H1 (cell line): Measurements from ENCODE around the gene CCDC141. TPM values are rescaled to one million over a fixed set of nuclear protein-coding genes. Genes with fewer than 3 reads are reported as not detected.

ENCODE experiments used
- CTCF ChIA-PET: fragments of 300-600 bp; sonication (Branson Sonifier 250); formaldehyde crosslinking; loops from one replicate; lab custom pipeline; 2021; ENCODE audit not compliant: partially characterized antibody; lab: Charles Lee
- POLR2A ChIA-PET: fragments of 300-600 bp; sonication (Branson Sonifier 250); formaldehyde crosslinking; loops from one replicate; lab custom pipeline; 2021; ENCODE audit warnings: inconsistent platforms; ENCODE audit not compliant: partially characterized antibody; lab: Charles Lee
- DNase-seq, 2 experiments: peaks; one replicate each; pipeline versions ENCODE4 v3.0.0 to v3.0.0-alpha.2; 2010 to 2022; ENCODE audit warnings: low spot score in 2 of 2, low read depth in 1 of 2, mixed read lengths in 1 of 2
- FAIRE-seq: peaks from 2 replicates; lab custom pipeline; 2011; peaks lifted over from hg19 to GRCh38; lab: Jason Lieb, UNC
- H2AFZ ChIP-seq: 2 replicates; pipeline ENCODE4 v1.8.1; 2012; ENCODE audit warnings: low read length, inconsistent platforms
- H2AK5ac ChIP-seq: 2 replicates; pipeline ENCODE4 v1.6.1; 2013; ENCODE audit warnings: low read depth, low read length
- H2BK120ac ChIP-seq: replicated peaks from 2 replicates; pipeline ENCODE3; 2013; ENCODE audit warnings: low read depth, low read length, inconsistent platforms
- H2BK12ac ChIP-seq: 2 replicates; pipeline ENCODE4 v1.6.1; 2013; ENCODE audit warnings: low read depth, low read length
- H2BK15ac ChIP-seq: 2 replicates; pipeline ENCODE4 v1.6.1; 2013; ENCODE audit warnings: low read length
- H2BK20ac ChIP-seq: 2 replicates; pipeline ENCODE4 v1.6.1; 2013; ENCODE audit warnings: low read length
- H2BK5ac ChIP-seq: 2 replicates; pipeline ENCODE4 v1.6.1; 2013; ENCODE audit warnings: low read depth, low read length
- H3K14ac ChIP-seq: 2 replicates; pipeline ENCODE4 v1.6.1; 2013; ENCODE audit warnings: inconsistent platforms; ENCODE audit not compliant: insufficient read length
- H3K18ac ChIP-seq: 2 replicates; pipeline ENCODE4 v1.6.1; 2013; ENCODE audit warnings: low read length; ENCODE audit errors: extremely low read depth
- H3K23ac ChIP-seq: 2 replicates; pipeline ENCODE4 v1.6.1; 2013; ENCODE audit warnings: inconsistent platforms; ENCODE audit not compliant: insufficient read length
- H3K23me2 ChIP-seq: 2 replicates; pipeline ENCODE4 v1.6.1; 2013; ENCODE audit warnings: low read depth, low read length
- H3K27ac ChIP-seq: 2 replicates; pipeline ENCODE4 v1.6.1; 2011; ENCODE audit warnings: low read depth, low read length, inconsistent platforms
- H3K27me3 ChIP-seq, 4 experiments: replicated peaks in 1 of 4; 1 replicate in 1 of 4; 2 replicates in 3 of 4; pipeline versions ENCODE4 v1.6.1 to v1.8.1; 2011 to 2013; ENCODE audit warnings: low read length in 3 of 4, mild to moderate bottlenecking in 3 of 4, inconsistent platforms in 2 of 4, mixed read lengths in 2 of 4, moderate library complexity in 1 of 4; ENCODE audit not compliant: control insufficient read depth in 3 of 4, insufficient read depth in 3 of 4; ENCODE audit errors: extremely low read depth in 1 of 4
- H3K36me3 ChIP-seq, 4 experiments: 2 replicates each; pipeline versions ENCODE4 v1.6.1 to v1.8.1; 2011 to 2013; ENCODE audit warnings: mild to moderate bottlenecking in 4 of 4, low read length in 3 of 4, moderate library complexity in 2 of 4, control low read depth in 1 of 4, inconsistent platforms in 1 of 4; ENCODE audit not compliant: insufficient read depth in 4 of 4, control insufficient read depth in 2 of 4
- H3K4ac ChIP-seq: replicated peaks from 2 replicates; pipeline ENCODE3; 2013; ENCODE audit warnings: low read length, low read depth, mixed read lengths, inconsistent platforms; ENCODE audit not compliant: insufficient read length
- H3K4me1 ChIP-seq, 4 experiments: replicated peaks in 1 of 4; 1 replicate in 1 of 4; 2 replicates in 3 of 4; pipeline versions ENCODE4 v1.6.1 to v1.8.1; 2011 to 2013; ENCODE audit warnings: low read length in 3 of 4, inconsistent platforms in 2 of 4, mixed read lengths in 1 of 4; ENCODE audit not compliant: insufficient read depth in 4 of 4, control insufficient read depth in 3 of 4
- H3K4me2 ChIP-seq, 2 experiments: 2 replicates each; pipeline versions ENCODE4 v1.6.1 to v1.8.1; 2011 to 2013; ENCODE audit warnings: low read depth in 2 of 2, low read length in 2 of 2, control low read depth in 1 of 2, inconsistent platforms in 1 of 2, mild to moderate bottlenecking in 1 of 2; ENCODE audit not compliant: insufficient read depth in 1 of 2
- H3K4me3 ChIP-seq, 4 experiments: fragments of 200-600, 300-600 bp in 1 of 4; sonication (generic), shearing (Covaris generic), sonication (Bioruptor Twin) in 1 of 4; 2 replicates each; pipeline versions ENCODE4 v1.5.1 to v1.8.1; 2011 to 2016; ENCODE audit warnings: low read length in 4 of 4, low read depth in 3 of 4, control low read depth in 2 of 4, inconsistent platforms in 2 of 4, mild to moderate bottlenecking in 2 of 4, mixed read lengths in 1 of 4, moderate library complexity in 1 of 4; ENCODE audit not compliant: insufficient read depth in 2 of 4; ENCODE audit errors: extremely low read depth in 1 of 4
- H3K56ac ChIP-seq: replicated peaks from 2 replicates; pipeline ENCODE3; 2013; ENCODE audit warnings: low read depth, mild to moderate bottlenecking, mixed read lengths, low read length, inconsistent platforms; ENCODE audit not compliant: insufficient read length
- H3K79me1 ChIP-seq: 2 replicates; pipeline ENCODE4 v1.6.1; 2013; ENCODE audit warnings: low read depth, low read length, control low read depth
- H3K79me2 ChIP-seq, 2 experiments: 2 replicates each; pipeline versions ENCODE4 v1.6.1 to v1.8.1; 2012 to 2013; ENCODE audit warnings: low read length in 2 of 2, mild to moderate bottlenecking in 2 of 2, inconsistent platforms in 1 of 2; ENCODE audit not compliant: insufficient read depth in 2 of 2, control insufficient read depth in 1 of 2
- H3K9ac ChIP-seq, 4 experiments: replicated peaks in 1 of 4; 1 replicate in 1 of 4; 2 replicates in 3 of 4; pipeline versions ENCODE4 v1.6.1 to v1.8.1; 2011 to 2013; ENCODE audit warnings: low read depth in 3 of 4, low read length in 3 of 4, control low read depth in 2 of 4, mild to moderate bottlenecking in 2 of 4, moderate library complexity in 2 of 4, inconsistent platforms in 1 of 4; ENCODE audit errors: extremely low read depth in 1 of 4
- H3K9me3 ChIP-seq, 2 experiments: 2 replicates each; pipeline versions ENCODE4 v1.6.1 to v1.8.1; 2012 to 2013; ENCODE audit warnings: mild to moderate bottlenecking in 2 of 2, moderate library complexity in 2 of 2, control low read depth in 1 of 2, inconsistent platforms in 1 of 2, low read depth in 1 of 2, low read length in 1 of 2, mixed read lengths in 1 of 2; ENCODE audit not compliant: insufficient read depth in 2 of 2
- H4K20me1 ChIP-seq, 2 experiments: replicated peaks in 1 of 2; 2 replicates each; pipeline versions ENCODE3 to v1.8.1; 2011 to 2013; ENCODE audit warnings: inconsistent platforms in 2 of 2, low read length in 2 of 2, mild to moderate bottlenecking in 1 of 2; ENCODE audit not compliant: insufficient read depth in 2 of 2, control insufficient read depth in 1 of 2
- H4K5ac ChIP-seq: 2 replicates; pipeline ENCODE4 v1.6.1; 2013; ENCODE audit warnings: low read length, low read depth, mixed read lengths, inconsistent platforms; ENCODE audit not compliant: insufficient read length
- H4K8ac ChIP-seq: 2 replicates; pipeline ENCODE4 v1.8.0; 2013; ENCODE audit warnings: mild to moderate bottlenecking, moderate library complexity, low read length, inconsistent platforms; ENCODE audit not compliant: insufficient read depth; ENCODE audit errors: extremely low read depth
- H4K91ac ChIP-seq: replicated peaks from 2 replicates; pipeline ENCODE3; 2013; ENCODE audit warnings: low read length, mixed read lengths, inconsistent platforms; ENCODE audit not compliant: insufficient read length
- ATF2 ChIP-seq: IDR thresholded peaks from 2 replicates; pipeline ENCODE4 v1.6.1; 2012; ENCODE audit warnings: low read length, inconsistent platforms
- CHD1 ChIP-seq: IDR thresholded peaks from 2 replicates; pipeline ENCODE4 v1.6.1; 2012; ENCODE audit warnings: low read depth, low read length, improper control_type of control experiment
- CHD2 ChIP-seq: IDR thresholded peaks from 2 replicates; pipeline ENCODE4 v1.6.1; 2012; ENCODE audit warnings: low read length, improper control_type of control experiment
- CREB1 ChIP-seq: IDR thresholded peaks from 2 replicates; pipeline ENCODE4 v1.6.1; 2012; ENCODE audit warnings: inconsistent platforms
- EGR1 ChIP-seq: IDR thresholded peaks from 2 replicates; pipeline ENCODE4 v1.6.1; 2011; ENCODE audit warnings: low read depth, low read length, borderline replicate concordance
- HDAC2 ChIP-seq, 2 experiments: fragments of 300-600 bp in 1 of 2; sonication (generic) in 1 of 2; IDR thresholded peaks; 2 replicates each; pipeline ENCODE4 v1.6.1; 2011 to 2012; ENCODE audit warnings: low read depth in 2 of 2, low read length in 2 of 2, mild to moderate bottlenecking in 2 of 2, moderate library complexity in 2 of 2, borderline replicate concordance in 1 of 2, inconsistent platforms in 1 of 2
- NRF1 ChIP-seq: IDR thresholded peaks from 2 replicates; pipeline ENCODE4 v1.6.1; 2011; ENCODE audit warnings: mild to moderate bottlenecking, low read depth, low read length, improper control_type of control experiment
- RNF2 ChIP-seq: fragments of 200-900, 300-1000 bp; sonication (generic); IDR thresholded peaks from 2 replicates; pipeline ENCODE4 v1.7.1; 2016; ENCODE audit warnings: borderline replicate concordance, low read depth, mild to moderate bottlenecking, antibody characterized with exemption, low read length; ENCODE audit not compliant: poor library complexity, severe bottlenecking; ENCODE audit errors: missing control alignments
- TBP ChIP-seq: IDR thresholded peaks from 2 replicates; pipeline ENCODE4 v1.6.1; 2011; ENCODE audit warnings: low read depth, low read length, improper control_type of control experiment
- TEAD4 ChIP-seq: IDR thresholded peaks from 2 replicates; pipeline ENCODE4 v1.6.1; 2012; ENCODE audit warnings: low read depth, low read length, inconsistent platforms, mixed read lengths
- WGBS, 2 experiments: shearing (Covaris generic) in 1 of 2; methylation state at CpG; one replicate each; pipeline versions ENCODE4 v1.1.6 to v1.1.7; 2013 to 2015; ENCODE audit warnings: low lambda C conversion rate in 2 of 2, mixed read lengths in 2 of 2, inconsistent platforms in 1 of 2, low coverage in 1 of 2, missing lambda C conversion rate in 1 of 2; ENCODE audit not compliant: insufficient replicate concordance in 2 of 2, insufficient coverage in 1 of 2, insufficient read length in 1 of 2; ENCODE audit errors: extremely low coverage in 1 of 2, missing lambda C conversion rate in 1 of 2; 5-methylcytosine and 5-hydroxymethylcytosine counted together
- polyA plus RNA-seq, 7 experiments: library from polyadenylated mRNA; depleted of rRNA in 3 of 7; stranded (reverse) in 5 of 7; unstranded in 2 of 7; fragments of >200 nt in 5 of 7; fragments of 200-250 nt in 2 of 7; gene quantifications; 1 replicate in 5 of 7; 2 replicates in 1 of 7; 4 replicates in 1 of 7; pipeline versions ENCODE4 v1.2.1 to v1.2.3, GENCODE V29; 2011 to 2013; ENCODE audit warnings: missing spikeins in 2 of 7, mixed read lengths in 2 of 7
- total RNA-seq: library from RNA; stranded (reverse); fragmentation: NEBNext Ultra II Directional; extraction: Animal tissue kit (Norgen Biotek cat#: 25700); gene quantifications from 2 replicates; pipeline ENCODE4 v1.2.1, GENCODE V29; 2021

The CCDC141 gene
- total and polyA plus RNA-seq, 2 of the 8 experiments (the other 6 are each of a cell fraction or from before 2014, with no cell fraction given): 0.56 to 21.6 TPM

GRCh38 chr2:178976351-178976750 is 73.6 kb downstream of the CCDC141 start:
- H4K91ac ChIP-seq: no peak overlapping the region
- no peak overlapping the region for H3K4me2 ChIP-seq
- no peak overlapping the region for H3K23ac ChIP-seq
- H3K27me3 ChIP-seq: peaks cover 0 to 1% (median 0%) of the 10 kb centered on the region in 4 experiments; a peak in 1 of 7 replicates
- H2BK5ac ChIP-seq: no peak overlapping the region
- DNase-seq (no peak), FAIRE-seq (no peak)
- H2BK12ac ChIP-seq: no peak overlapping the region
- H3K9me3 ChIP-seq: no peaks in the 10 kb centered on the region
- no peak overlapping the region for H4K8ac ChIP-seq
- CTCF ChIA-PET: interaction anchor here (1.4 kb wide), 1 partner anchor 24 kb away, joined by 4 read pairs; no protein-coding TSS in a partner anchor
- H4K5ac ChIP-seq: no peak overlapping the region
- no peaks in the 10 kb centered on the region for H3K36me3 ChIP-seq
- H3K4ac ChIP-seq: no peak overlapping the region
- no peak overlapping the region for H3K14ac ChIP-seq
- POLR2A ChIA-PET: no interaction called here
- H2AK5ac ChIP-seq: no peak overlapping the region
- no peak overlapping the region for H2AFZ ChIP-seq
- 0 out of 7 replicates have a peak, but pooled peaks cover 0 to 4% (median 0%) of the 10 kb centered on the region in 4 experiments for H3K4me1 ChIP-seq
- H3K79me2 ChIP-seq: no peaks in the 10 kb centered on the region
- no peak overlapping the region for H2BK120ac ChIP-seq
- no peaks in the 10 kb centered on the region for H4K20me1 ChIP-seq
- H3K56ac ChIP-seq: no peak overlapping the region
- H3K9ac ChIP-seq: no peak overlapping the region
- no peak overlapping the region for H3K4me3 ChIP-seq
- H2BK20ac ChIP-seq: no peak overlapping the region
- H3K23me2 ChIP-seq: no peaks in the 10 kb centered on the region
- 81% methylated on average over 2 of the region's 2 CpGs; no CpG with 5 or more reads in 1 of the 2 experiments for WGBS, 2 experiments
- no peak overlapping the region for H3K18ac ChIP-seq
- H2BK15ac ChIP-seq: no peak overlapping the region
- no peaks in the 10 kb centered on the region for H3K79me1 ChIP-seq
- no peak overlapping the region for H3K27ac ChIP-seq
- TF ChIP-seq CHD1: no peak
- TF ChIP-seq RNF2: no peak
- no peak for TF ChIP-seq CHD2
- TF ChIP-seq TEAD4: no peak
- no peak for TF ChIP-seq HDAC2 (IDR thresholded peaks at IDR 0.05; ENCODE audit: borderline replicate concordance in 1 of 2, low read depth in 2 of 2, low read length in 2 of 2)
- no peak for TF ChIP-seq TBP
- TF ChIP-seq NRF1: no peak
- TF ChIP-seq EGR1: no peak
- TF ChIP-seq ATF2: no peak
- TF ChIP-seq CREB1: no peak
